Fibroblast of lung (primary cell): ENCODE results near the gene RIPOR3.

Source experiments
- CTCF ChIP-seq, 2 donors: IDR thresholded peaks in 1 of 2; conservative IDR thresholded peaks in 1 of 2; 1 replicate in 1 of 2; 2 replicates in 1 of 2; pipeline ENCODE4 v1.5.1; 2011 to 2012; ENCODE audit warnings: low read length in 2 of 2, control low read depth in 1 of 2, inconsistent platforms in 1 of 2, low read depth in 1 of 2, mild to moderate bottlenecking in 1 of 2
- EZH2 ChIP-seq: IDR thresholded peaks from 2 replicates; pipeline ENCODE4 v1.5.1; 2012; ENCODE audit warnings: low read length, control low read depth, mild to moderate bottlenecking; ENCODE audit errors: missing control alignments

GRCh38 chr20:50598074-50598473 lies 93.3 kb downstream of the RIPOR3 start:
- TF ChIP-seq CTCF (conservative IDR thresholded peaks at IDR 0.05 in 1 of 2, IDR thresholded peaks at IDR 0.05 in 1 of 2; ENCODE audit: low read depth in 1 of 2, low read length in 2 of 2) (no peak), EZH2 (no peak)
